T1000 (cell line): ENCODE results near the gene SCAMP3.
"Not testable (repeated sequence)": the region's sequence is repeated elsewhere in the genome, so short reads cannot be mapped to it uniquely, and the experiment has no call there.

Experiments
- DNase-seq: peaks from one replicate; lab custom pipeline; 2025; ENCODE audit warnings: mixed read lengths; lab: John Stamatoyannopoulos, UW

Gene SCAMP3

DNA sequence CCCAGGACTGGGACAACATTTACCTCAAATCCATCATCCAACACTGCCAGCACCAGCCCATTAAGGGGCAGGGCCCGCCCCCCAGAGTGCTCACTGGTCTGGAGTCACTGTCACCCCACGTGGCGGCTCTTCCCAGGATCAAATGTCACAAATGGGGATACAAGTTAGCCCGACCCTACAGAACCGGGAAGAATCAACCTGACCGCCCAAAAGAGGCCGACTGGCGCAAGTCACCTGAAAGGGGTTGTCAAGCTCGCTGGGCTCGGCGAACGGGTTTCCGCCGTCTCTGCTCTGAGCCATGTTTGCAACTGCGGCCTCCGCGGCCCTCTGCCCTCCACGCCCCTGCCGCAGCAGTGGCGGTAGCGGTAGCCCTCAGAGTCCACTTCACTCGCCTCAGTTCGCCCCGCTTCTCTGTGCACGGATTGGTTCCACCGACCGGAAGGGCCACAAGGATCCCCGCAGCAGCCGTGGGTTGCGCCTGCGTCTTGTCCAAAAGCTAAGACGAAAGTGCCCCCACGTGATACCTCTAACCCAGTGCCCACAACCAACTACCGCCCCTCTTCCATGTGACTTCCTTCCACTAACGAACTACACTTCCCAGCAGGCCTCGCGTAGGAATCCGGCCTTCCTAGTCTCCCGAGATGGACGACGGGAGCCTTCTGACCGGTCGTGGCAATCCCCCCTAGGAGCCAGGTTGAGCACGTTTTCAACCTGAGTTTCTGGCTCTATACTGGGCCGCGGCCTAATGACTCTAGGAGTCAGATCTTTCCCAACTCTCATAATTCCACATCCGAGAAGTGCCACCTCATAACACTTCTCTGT is at the start of gene SCAMP3:
TSS of gene SCAMP3 (minus strand) at position 509 of the 822 bp plus-strand sequence. CDS start at position 300, 209 bp downstream.
- DNase-seq: peak; percentile 82

GRCh38 chr1:155309423-155310021 is 47.4 kb upstream of the SCAMP3 start:
- no peak for DNase-seq

DNA sequence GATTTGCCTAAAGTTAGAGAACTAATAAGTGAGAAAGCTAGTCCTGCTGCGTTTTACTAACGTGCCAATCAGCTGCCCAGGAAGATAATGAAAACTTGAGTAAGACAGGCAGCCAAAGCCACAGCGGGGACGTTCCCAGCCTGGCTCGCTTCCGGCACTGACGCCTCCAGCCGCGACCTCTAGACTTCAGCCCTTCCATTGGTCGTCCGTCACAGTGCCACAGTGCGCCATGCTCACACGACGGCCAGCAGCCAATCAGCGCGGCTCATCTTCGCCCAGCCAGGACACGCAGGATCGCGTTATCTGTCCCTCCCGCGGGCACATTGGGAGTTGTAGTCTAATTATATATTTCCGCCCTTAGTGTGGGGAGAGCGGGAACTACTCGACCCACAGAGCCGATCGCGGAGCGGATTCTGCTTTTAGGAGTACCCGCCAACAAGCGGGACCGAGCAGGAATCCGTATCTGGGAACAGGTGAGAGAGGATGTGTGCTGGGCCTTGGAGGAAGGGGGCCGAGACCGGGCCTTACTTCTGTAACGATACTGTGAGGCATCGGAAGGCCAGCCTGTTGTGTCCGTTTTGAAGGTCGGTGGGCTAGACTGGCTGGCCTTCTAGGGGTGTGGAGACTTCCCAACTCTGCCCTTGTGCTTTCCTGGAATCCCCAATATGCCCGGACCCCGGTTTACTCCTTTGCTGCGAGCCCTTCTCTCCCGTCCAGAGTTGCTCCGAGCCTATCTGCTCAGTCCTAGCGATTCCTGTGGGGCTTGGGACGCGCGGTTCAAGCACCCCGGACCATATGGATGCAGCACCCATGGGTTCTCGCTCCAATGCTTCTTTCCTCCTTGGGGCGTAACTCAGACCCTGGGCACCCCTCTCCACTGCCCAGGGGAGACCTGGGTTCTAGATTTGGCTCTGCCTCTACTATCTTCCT is 46.6 kb upstream of the SCAMP3 start, which contains the start of gene FDPS:
TSS of gene FDPS (plus strand) at position 374 of the 930 bp plus-strand sequence. CDS start 924 bp downstream, outside the sequence.
- peak; percentile 94 for DNase-seq

DNA sequence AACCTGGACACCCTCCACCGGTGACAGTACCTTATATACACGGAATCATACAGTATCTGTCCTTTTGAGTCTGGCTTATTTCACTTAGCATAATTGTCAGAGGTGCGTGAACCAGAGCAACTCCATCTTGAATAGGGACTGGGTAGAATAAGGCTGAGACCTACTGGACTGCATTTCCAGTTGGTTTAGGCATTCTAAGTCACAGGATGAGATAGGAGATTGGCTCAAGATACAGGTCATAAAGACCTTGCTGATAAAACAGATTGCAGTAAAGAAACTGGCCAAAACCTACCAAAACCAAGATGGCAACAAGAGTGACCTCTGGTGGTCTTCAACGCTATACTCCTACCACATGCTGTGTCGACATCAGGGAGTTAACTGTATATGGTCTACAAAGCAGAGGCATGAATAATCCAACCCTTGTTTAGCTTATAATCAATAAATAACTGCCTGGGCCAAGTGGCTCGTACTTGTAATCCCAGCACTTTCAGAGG is 45.1 kb upstream of the SCAMP3 start:
- DNase-seq: no peak

DNA sequence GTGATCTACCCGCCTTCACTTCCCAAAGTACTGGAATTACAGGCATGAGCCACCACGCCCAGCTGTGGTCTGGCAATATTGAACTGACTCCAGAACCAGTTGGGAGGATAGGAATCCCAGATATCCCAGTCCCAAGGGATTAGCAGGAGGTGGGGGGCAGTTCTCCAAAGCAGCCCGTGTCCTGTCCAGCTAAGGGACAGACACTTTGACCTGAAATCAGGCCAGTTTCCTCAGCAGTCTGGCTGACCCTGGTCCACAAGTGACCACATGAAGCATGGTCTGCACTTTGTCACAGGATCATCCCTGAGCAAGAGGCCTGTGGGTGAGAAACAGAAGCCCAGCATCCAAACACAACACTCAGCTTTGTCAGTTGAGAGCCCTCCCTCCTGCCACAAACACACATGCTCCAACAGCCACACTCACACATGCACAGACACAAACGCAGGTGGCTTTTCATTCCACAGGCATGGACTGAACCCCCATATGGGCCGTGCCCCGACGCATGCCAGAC is 43.8 kb upstream of the SCAMP3 start:
- no peak for DNase-seq

DNA sequence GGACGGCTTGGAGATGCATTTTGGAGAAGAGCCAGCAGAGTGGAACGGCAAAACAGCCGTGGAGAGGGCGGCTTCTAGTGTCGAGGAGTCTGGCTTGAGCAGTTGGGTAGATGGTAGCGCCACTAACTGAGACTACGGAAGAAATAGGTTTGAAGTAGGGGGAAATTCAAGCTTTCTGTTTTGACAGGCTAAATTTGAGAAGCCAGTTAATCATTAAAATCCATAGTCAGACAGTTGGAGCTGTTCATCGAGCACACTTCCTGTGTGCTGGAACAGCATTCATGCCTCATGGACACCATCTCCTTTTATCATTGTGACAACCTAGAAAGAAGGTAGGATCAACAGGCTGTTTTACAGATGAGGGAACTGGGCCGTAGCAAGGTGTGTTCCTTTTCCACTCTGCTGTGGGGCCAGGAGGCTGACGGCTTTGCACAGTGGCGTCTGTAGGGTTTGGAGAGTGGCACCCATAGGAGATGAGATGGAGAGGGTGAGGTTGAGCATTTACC is 42.5 kb upstream of the SCAMP3 start:
- no peak for DNase-seq

DNA sequence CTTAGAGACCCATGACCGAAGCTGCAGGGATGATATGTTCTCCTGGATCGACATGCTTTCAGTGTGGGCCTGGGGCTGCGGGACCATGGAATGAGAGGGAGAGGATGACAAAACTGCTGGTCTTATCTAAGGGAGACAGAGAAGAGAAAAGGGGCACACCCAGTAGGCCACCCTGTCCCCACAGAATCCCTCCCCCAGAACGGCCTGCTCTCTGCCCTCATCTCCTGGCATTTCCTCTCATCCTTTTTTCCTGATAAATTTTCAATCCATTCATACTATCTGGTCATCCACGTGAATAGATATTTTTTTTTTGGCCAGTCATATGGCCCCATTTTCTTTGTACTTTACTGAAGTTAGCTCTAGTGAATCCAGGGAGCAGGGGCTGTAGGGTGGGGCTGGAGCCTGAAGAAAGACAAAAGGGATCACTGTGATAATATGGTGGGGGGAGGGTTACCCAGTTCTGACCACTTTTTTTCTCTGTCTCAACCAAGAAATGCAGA is 39.2 kb upstream of the SCAMP3 start, which contains the start of gene PKLR:
TSS of gene PKLR (minus strand) at position 97 of the 500 bp plus-strand sequence. CDS start at position 54, 43 bp downstream.
- no peak for DNase-seq

DNA sequence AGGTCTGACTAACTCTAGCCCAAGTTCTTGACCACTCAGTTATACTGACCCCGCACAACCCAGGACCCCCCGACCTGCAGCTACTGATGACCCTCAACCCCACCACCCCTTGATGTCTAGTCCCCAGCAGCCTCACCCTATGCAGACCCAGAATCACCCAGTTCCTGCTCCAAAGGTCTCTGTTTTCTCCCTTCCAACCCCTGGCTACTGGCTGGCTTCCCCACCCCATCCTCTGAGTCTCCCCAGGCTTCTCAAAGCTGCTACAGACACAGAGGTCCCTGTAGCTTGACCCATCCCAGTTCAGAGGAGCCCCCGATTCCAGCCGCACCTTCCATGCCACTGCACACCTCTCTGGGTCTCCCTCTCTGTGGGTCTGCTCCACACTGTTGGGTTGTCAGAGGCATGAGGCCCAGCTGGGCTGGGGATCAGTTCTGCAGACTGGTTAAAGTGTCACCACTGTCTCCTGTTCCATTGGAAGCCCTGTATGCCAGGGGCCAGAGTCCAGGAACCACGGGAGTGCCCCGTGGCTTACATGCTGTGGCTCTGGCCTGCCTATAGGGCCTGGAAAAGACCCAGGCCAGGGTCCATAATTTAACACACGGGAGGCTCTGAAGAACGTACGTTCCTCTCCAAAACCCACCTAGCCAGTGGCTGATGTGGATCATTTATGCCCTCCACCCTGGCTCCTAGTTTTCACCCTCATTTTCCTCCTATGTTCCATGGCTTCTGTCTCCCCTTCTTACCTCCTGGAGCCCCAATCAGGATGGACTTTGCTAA is 38.6 kb upstream of the SCAMP3 start:
- DNase-seq: no peak

GRCh38 chr1:155300024-155300423 is 37.9 kb upstream of the SCAMP3 start:
- DNase-seq: no peak

DNA sequence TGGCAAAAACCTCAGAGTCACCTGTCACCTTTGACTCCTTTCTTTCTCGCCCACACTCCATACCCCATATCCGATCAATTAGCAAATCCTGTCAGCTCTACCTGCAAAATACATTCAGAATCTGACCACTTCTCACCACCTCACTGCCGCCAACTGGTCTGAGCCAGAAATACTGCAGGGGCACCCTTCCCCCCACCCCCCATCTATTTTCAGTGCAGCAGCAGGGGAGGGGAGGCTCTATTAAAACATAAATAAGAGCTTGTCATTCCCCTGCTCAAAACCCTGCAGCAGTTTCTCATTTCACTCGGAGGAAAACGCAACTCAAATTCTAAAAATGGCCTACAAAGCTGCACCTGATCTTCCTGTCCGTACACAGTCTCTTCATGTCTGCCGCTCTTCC is 35.2 kb upstream of the SCAMP3 start:
- no peak for DNase-seq

GRCh38 chr1:155296661-155297060 is 34.5 kb upstream of the SCAMP3 start:
- no peak for DNase-seq

DNA sequence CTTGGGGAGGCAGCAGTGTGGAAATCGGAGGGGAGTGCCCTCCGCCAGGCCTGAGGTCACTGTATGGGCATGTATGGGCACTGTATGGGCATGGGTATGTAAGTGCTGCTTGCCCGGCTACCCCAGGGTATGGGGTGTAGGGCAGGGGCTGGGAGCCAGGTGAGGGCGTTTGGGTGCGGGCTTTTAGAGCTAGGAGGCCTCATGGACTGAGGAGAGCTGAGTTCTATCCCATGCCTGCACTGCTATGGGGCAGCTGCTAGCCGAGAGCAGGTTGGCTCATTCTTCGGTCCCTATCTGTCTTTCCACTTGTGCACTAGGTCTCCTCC is 33.7 kb upstream of the SCAMP3 start:
- no peak for DNase-seq

GRCh38 chr1:155295183-155295941 is 33.2 kb upstream of the SCAMP3 start:
- DNase-seq: no peak

DNA sequence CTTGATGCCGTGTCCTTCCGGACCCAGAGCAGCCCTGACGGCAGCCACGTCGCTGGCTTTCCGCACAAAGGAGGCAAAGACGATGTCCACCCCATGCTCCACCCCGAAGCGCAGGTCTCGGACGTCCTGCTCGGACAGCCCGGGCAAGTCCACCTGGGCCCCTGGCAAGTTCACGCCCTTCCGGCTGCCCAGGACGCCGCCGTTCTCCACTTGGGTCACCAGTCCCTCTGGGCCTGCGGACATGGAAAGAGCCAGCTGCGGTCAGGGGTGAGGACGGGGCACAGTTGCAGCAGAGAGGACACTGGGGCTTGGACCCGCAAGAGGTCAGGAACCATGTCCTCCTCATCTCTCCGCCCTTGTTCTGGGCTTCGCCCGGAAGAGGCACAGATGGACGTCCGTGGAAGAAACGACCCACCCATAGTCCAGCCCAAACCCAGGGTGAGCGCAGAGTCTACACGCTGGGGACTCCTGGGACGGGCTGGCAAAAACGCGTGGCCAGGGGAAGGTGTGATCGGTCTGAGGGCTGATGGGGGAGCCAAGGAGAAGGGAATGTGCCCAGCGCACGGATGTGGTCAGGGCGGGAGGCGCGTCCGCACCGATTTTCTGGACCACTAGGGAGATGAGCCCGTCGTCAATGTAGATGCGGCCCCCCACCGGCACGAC is 32.5 kb upstream of the SCAMP3 start:
- no peak for DNase-seq

GRCh38 chr1:155293086-155293749 is 31.1 kb upstream of the SCAMP3 start:
- no peak for DNase-seq

- not testable (repeated sequence) for DNase-seq
Measured at GRCh38 chr1:155291006-155291405, 28.8 kb upstream of the SCAMP3 start.

DNA sequence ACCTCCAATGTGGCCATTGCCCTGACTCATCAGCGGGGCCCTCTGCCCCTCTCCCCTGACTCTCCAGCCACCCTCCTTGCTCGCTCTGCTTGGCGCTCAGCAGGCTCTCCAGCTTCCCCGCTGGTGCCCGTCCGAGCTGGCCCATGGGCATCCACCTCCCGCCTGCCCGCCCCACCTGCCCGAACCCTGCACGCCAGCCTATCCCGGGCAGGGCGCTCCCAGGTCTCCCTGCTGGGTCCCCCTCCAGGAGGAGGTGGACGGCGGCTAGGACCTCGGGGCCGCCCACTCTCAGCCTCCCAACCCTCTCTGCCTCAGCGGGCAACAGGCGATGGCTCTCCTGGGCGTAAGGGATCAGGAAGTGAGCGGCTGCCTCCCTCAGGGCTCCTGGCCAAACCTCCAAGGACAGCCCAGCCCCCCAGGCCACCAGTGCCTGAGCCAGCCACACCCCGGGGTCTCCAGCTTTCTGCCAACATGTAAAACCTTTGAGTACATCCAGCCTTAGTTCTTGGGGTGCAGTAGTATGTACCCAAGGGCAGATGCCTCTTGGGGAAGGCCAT is 25.9 kb upstream of the SCAMP3 start:
- DNase-seq: no peak

DNA sequence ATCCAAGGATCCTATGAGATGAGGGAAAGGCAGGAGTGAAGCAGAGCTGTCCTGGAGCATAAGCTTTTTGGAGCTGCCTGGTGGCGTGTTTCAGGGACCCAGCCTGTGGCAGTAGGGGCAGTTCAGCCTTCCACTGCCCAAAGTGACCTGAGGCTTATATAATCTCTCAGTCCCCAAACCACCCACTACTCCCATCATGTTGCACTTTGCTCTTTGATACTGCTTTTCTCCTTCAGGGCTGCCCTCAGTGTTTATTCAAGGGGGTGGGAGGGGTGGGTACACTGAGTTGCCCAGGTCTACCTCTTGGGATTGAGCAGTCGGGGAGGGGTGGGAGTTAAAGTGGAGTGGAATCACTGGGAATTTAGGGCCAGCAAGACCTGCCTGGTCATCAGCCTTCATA is 24.4 kb upstream of the SCAMP3 start:
- no peak for DNase-seq
